Measurements from ENCODE around the gene GPD1L. TPM values are rescaled to one million over a fixed set of nuclear protein-coding genes. Genes with fewer than 3 reads are reported as not detected.

GPD1L gene
- polyA plus RNA-seq, 1 donor from 2014 or later, result 18.2 TPM

DNA sequence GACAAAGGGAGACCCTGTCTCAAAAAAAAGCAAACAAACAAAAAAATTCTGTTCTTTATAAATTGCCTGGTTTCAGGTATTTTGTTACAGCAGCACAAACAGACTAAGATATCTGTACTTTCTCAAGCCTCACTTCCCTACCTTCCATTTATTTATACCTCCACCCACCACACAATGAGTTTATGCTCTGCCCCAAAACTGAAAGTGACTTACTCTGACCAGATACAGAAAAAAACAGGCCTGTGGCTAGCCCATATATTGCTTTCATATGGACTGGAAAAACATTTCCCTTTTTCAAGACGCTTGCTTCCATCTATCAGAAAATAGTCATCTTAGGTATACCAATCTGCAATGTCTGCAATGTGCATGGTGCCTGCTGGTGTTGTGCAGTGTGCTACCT lies 8.7 kb upstream of the GPD1L start:
- Histone ChIP-seq H3K4me3 (ENCODE audit: low read length) (no peak overlapping the region), H3K36me3 (ENCODE audit: insufficient read depth, low read length) (no peaks in the 10 kb centered on the region), H3K9me3 (ENCODE audit: low read length) (no peaks in the 10 kb centered on the region), H3F3A (ENCODE audit: insufficient read depth, low read length, poor library complexity, severe bottlenecking) (no peaks in the 10 kb centered on the region), H3K79me2 (replicated peaks; ENCODE audit: insufficient read depth, low read length) (no peaks in the 10 kb centered on the region), H3K27me3 (ENCODE audit: insufficient read depth, low read depth, low read length) (no peaks in the 10 kb centered on the region), H4K20me1 (ENCODE audit: insufficient read depth) (no peaks in the 10 kb centered on the region), H3K4me2 (ENCODE audit: low read length) (no peak overlapping the region), H2AFZ (ENCODE audit: low read depth, low read length) (no peak overlapping the region), H3K9ac (ENCODE audit: low read length) (no peak overlapping the region), H3K9me2 (ENCODE audit: insufficient read depth, low read length) (no peaks in the 10 kb centered on the region), H3K27ac (ENCODE audit: low read length) (no peak overlapping the region)
- TF ChIP-seq EP300 (conservative IDR thresholded peaks at IDR 0.05; ENCODE audit: poor library complexity, severe bottlenecking) (no peak), EZH2 (IDR thresholded peaks at IDR 0.05; ENCODE audit: borderline replicate concordance, insufficient read depth, low read length, poor library complexity, severe bottlenecking) (no peak), RAD21 (conservative IDR thresholded peaks at IDR 0.05) (no peak), SMC3 (conservative IDR thresholded peaks at IDR 0.05; ENCODE audit: poor library complexity) (no peak)
- TF ChIP-seq, protein P1, sequence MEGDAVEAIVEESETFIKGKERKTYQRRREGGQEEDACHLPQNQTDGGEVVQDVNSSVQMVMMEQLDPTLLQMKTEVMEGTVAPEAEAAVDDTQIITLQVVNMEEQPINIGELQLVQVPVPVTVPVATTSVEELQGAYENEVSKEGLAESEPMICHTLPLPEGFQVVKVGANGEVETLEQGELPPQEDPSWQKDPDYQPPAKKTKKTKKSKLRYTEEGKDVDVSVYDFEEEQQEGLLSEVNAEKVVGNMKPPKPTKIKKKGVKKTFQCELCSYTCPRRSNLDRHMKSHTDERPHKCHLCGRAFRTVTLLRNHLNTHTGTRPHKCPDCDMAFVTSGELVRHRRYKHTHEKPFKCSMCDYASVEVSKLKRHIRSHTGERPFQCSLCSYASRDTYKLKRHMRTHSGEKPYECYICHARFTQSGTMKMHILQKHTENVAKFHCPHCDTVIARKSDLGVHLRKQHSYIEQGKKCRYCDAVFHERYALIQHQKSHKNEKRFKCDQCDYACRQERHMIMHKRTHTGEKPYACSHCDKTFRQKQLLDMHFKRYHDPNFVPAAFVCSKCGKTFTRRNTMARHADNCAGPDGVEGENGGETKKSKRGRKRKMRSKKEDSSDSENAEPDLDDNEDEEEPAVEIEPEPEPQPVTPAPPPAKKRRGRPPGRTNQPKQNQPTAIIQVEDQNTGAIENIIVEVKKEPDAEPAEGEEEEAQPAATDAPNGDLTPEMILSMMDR (IDR thresholded peaks at IDR 0.05; ENCODE audit: poor library complexity, severe bottlenecking), result no peak

DNA sequence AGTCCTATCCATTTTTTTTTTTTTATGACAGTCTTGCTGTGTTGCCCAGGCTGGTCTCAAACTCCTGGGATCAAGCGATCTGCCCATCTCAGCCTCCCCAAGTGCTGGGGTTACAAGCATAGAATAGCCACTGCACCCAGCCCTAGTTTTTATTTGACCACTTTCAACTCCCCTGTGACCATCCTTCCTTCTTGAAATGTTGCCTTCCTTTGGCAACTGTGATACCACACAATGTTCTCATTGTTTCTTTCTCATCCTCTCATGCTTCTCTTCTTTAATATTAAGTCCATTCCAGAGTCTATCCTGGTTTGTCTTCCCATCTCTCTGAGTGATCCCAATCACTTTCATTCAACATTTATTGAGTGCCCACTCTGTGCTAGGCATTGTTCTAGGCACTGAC lies 7.9 kb upstream of the GPD1L start:
- Histone ChIP-seq H3K27me3 (ENCODE audit: insufficient read depth, low read depth, low read length) (no peaks in the 10 kb centered on the region), H3K27ac (ENCODE audit: low read length) (no peak overlapping the region), H2AFZ (ENCODE audit: low read depth, low read length) (no peak overlapping the region), H3F3A (ENCODE audit: insufficient read depth, low read length, poor library complexity, severe bottlenecking) (no peaks in the 10 kb centered on the region), H3K9me3 (ENCODE audit: low read length) (no peaks in the 10 kb centered on the region), H4K20me1 (ENCODE audit: insufficient read depth) (no peaks in the 10 kb centered on the region), H3K9me2 (ENCODE audit: insufficient read depth, low read length) (no peaks in the 10 kb centered on the region), H3K36me3 (ENCODE audit: insufficient read depth, low read length) (no peaks in the 10 kb centered on the region), H3K79me2 (replicated peaks; ENCODE audit: insufficient read depth, low read length) (no peaks in the 10 kb centered on the region), H3K4me3 (ENCODE audit: low read length) (no peak overlapping the region), H3K9ac (ENCODE audit: low read length) (no peak overlapping the region), H3K4me2 (ENCODE audit: low read length) (no peak overlapping the region)
- TF ChIP-seq EP300 (conservative IDR thresholded peaks at IDR 0.05; ENCODE audit: poor library complexity, severe bottlenecking) (no peak), MXI1 (conservative IDR thresholded peaks at IDR 0.05; ENCODE audit: poor library complexity, severe bottlenecking) (no peak), TAF1 (IDR thresholded peaks at IDR 0.05; ENCODE audit: low read depth) (no peak), EZH2 (IDR thresholded peaks at IDR 0.05; ENCODE audit: borderline replicate concordance, insufficient read depth, low read length, poor library complexity, severe bottlenecking) (no peak), POLR2AphosphoS5 (IDR thresholded peaks at IDR 0.05) (no peak), SMC3 (conservative IDR thresholded peaks at IDR 0.05; ENCODE audit: poor library complexity) (no peak), RAD21 (conservative IDR thresholded peaks at IDR 0.05) (no peak)
- TF ChIP-seq, protein P2, sequence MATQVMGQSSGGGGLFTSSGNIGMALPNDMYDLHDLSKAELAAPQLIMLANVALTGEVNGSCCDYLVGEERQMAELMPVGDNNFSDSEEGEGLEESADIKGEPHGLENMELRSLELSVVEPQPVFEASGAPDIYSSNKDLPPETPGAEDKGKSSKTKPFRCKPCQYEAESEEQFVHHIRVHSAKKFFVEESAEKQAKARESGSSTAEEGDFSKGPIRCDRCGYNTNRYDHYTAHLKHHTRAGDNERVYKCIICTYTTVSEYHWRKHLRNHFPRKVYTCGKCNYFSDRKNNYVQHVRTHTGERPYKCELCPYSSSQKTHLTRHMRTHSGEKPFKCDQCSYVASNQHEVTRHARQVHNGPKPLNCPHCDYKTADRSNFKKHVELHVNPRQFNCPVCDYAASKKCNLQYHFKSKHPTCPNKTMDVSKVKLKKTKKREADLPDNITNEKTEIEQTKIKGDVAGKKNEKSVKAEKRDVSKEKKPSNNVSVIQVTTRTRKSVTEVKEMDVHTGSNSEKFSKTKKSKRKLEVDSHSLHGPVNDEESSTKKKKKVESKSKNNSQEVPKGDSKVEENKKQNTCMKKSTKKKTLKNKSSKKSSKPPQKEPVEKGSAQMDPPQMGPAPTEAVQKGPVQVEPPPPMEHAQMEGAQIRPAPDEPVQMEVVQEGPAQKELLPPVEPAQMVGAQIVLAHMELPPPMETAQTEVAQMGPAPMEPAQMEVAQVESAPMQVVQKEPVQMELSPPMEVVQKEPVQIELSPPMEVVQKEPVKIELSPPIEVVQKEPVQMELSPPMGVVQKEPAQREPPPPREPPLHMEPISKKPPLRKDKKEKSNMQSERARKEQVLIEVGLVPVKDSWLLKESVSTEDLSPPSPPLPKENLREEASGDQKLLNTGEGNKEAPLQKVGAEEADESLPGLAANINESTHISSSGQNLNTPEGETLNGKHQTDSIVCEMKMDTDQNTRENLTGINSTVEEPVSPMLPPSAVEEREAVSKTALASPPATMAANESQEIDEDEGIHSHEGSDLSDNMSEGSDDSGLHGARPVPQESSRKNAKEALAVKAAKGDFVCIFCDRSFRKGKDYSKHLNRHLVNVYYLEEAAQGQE (IDR thresholded peaks at IDR 0.05; ENCODE audit: borderline replicate concordance), result no peak
- TF ChIP-seq, protein P1 (IDR thresholded peaks at IDR 0.05; ENCODE audit: poor library complexity, severe bottlenecking), result no peak
